OCI-LY7 (cell line): Measurements from ENCODE around the gene LINGO3.

Experiments
- EZH2phosphoT487 ChIP-seq: fragments of 200-600 bp; sonication (generic); IDR thresholded peaks from 2 replicates; pipeline ENCODE4 v1.6.1; 2018; ENCODE audit warnings: low read depth, borderline replicate concordance, mild to moderate bottlenecking, mixed run types, antibody characterized with exemption, low read length, moderate library complexity, mixed read lengths
- TF ChIP-seq, protein P1 (sequence below): fragments of 200-600 bp; sonication (generic); conservative IDR thresholded peaks from 2 replicates; pipeline ENCODE4 v1.5.1; 2014; ENCODE audit warnings: mild to moderate bottlenecking, antibody characterized with exemption, low read length, moderate library complexity, mixed read lengths

DNA sequence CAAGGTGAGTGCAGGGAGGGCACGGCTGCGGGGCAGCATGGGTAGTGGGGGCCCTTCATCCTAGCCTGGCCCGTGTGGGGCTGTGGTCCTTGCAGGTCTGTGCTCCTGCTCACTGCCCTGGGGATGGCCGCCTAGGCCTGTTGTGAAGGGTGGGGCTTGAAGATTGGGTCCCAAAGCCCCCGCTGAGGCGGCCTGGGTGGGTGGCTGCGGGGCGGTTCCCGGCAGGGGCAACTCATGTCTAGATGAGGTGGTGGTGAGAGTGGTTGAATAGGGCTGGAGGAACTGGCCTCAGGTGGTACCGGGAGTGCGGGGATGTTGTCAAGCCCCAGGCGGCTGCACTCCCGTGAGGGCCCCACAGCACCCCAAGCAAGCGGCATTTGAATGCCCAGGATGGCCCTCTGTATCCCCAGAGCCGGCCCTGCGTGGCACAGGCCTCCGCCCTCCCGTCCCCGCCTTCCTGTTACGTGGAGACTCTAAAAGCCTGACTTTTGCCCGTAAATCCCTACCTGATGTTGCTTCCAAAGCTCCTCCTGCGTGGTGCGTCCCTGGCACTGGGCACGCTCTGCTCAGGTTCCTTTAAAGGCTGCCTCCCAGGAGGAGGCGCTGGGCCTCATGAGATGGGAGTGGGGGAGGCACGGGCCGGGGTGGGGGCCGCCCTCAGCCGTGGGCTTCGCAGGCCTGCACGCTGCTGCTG lies 35.5 kb upstream of the LINGO3 start:
- TF ChIP-seq, protein P1, sequence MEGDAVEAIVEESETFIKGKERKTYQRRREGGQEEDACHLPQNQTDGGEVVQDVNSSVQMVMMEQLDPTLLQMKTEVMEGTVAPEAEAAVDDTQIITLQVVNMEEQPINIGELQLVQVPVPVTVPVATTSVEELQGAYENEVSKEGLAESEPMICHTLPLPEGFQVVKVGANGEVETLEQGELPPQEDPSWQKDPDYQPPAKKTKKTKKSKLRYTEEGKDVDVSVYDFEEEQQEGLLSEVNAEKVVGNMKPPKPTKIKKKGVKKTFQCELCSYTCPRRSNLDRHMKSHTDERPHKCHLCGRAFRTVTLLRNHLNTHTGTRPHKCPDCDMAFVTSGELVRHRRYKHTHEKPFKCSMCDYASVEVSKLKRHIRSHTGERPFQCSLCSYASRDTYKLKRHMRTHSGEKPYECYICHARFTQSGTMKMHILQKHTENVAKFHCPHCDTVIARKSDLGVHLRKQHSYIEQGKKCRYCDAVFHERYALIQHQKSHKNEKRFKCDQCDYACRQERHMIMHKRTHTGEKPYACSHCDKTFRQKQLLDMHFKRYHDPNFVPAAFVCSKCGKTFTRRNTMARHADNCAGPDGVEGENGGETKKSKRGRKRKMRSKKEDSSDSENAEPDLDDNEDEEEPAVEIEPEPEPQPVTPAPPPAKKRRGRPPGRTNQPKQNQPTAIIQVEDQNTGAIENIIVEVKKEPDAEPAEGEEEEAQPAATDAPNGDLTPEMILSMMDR, result no peak
- no peak for TF ChIP-seq EZH2phosphoT487
